ENCODE data around the gene C13orf46. TPM values are rescaled to one million over a fixed set of nuclear protein-coding genes. Genes with fewer than 3 reads are reported as not detected.

Gene C13orf46
- total RNA-seq, 1 experiment from 2014 or later: not detected

DNA sequence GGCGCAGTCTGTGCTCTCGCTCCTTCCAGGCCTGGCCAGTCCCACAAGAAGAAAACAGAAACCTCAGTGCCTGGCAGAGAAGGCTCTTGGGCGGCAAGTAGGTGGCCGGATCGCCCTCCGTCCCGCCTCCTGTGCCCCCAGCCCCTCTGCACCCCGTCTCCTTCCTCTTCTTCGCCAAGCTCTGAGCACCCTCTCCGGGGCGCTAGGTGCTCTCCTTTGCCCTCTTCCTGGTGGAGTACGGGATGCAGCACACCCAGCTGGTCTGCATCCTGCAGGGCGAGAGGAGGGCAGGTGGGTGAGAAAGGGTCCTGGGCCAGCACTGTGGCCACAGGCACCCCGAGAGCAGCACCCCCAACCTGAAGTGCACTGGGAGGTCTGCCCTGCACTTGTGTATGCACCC, 17.3 kb downstream of the C13orf46 start:
- Histone ChIP-seq H3K4me1 (no peaks in the 10 kb centered on the region), H3K9me3 (peaks cover 15% of the 10 kb centered on the region; the same call in 1 of the 2 replicates), H3K36me3 (ENCODE audit: control insufficient read depth, insufficient read depth, low read length) (no peaks in the 10 kb centered on the region), H3K27me3 (replicated peaks; ENCODE audit: control insufficient read depth, insufficient read depth, low read length) (no peaks in the 10 kb centered on the region), H3K4me3 (ENCODE audit: low read depth, low read length) (no peak overlapping the region)
- Mint-ChIP-seq H3K27ac (ENCODE audit: unreplicated experiment) (no peak overlapping the region), H3K27me3 (ENCODE audit: insufficient read depth, unreplicated experiment) (peaks cover 3% of the 10 kb centered on the region), H3K36me3 (ENCODE audit: insufficient read depth, unreplicated experiment) (peaks cover 26% of the 10 kb centered on the region), H3K4me1 (ENCODE audit: low read depth, unreplicated experiment) (no peaks in the 10 kb centered on the region), H3K4me3 (ENCODE audit: unreplicated experiment) (no peak overlapping the region), H3K9me3 (ENCODE audit: unreplicated experiment) (peaks cover 65% of the 10 kb centered on the region)
- BruUV-seq (replicated peaks): no TSS peak
- POLR2A ChIA-PET: no interaction called here
- intact Hi-C loops (cut with micrococcal nuclease; ENCODE audit: unreplicated experiment): no loop called here
- no peak for DNase-seq
- TF ChIP-seq, protein P1, sequence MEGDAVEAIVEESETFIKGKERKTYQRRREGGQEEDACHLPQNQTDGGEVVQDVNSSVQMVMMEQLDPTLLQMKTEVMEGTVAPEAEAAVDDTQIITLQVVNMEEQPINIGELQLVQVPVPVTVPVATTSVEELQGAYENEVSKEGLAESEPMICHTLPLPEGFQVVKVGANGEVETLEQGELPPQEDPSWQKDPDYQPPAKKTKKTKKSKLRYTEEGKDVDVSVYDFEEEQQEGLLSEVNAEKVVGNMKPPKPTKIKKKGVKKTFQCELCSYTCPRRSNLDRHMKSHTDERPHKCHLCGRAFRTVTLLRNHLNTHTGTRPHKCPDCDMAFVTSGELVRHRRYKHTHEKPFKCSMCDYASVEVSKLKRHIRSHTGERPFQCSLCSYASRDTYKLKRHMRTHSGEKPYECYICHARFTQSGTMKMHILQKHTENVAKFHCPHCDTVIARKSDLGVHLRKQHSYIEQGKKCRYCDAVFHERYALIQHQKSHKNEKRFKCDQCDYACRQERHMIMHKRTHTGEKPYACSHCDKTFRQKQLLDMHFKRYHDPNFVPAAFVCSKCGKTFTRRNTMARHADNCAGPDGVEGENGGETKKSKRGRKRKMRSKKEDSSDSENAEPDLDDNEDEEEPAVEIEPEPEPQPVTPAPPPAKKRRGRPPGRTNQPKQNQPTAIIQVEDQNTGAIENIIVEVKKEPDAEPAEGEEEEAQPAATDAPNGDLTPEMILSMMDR (IDR thresholded peaks at IDR 0.05; ENCODE audit: insufficient read depth in 1 of 2, low read depth in 1 of 2, low read length in 1 of 2, severe bottlenecking in 1 of 2, unreplicated experiment in 1 of 2): no peak
- CTCF ChIA-PET: no interaction called here

GRCh38 chr13:113955691-113956090, 18.2 kb downstream of the C13orf46 start:
- no peaks in the 10 kb centered on the region for H3K4me1 Mint-ChIP-seq (ENCODE audit: low read depth, unreplicated experiment)
- peaks cover 15% of the 10 kb centered on the region; the same call in 1 of the 2 replicates for H3K9me3 ChIP-seq

GRCh38 chr13:113955235-113955634, 18.6 kb downstream of the C13orf46 start:
- BruUV-seq (replicated peaks): no TSS peak

More at GRCh38 chr13:113955691-113956090, 18.2 kb downstream of the C13orf46 start:
- H3K27me3 ChIP-seq (replicated peaks; ENCODE audit: control insufficient read depth, insufficient read depth, low read length): no peaks in the 10 kb centered on the region
- peaks cover 61% of the 10 kb centered on the region for H3K9me3 Mint-ChIP-seq (ENCODE audit: unreplicated experiment)
- intact Hi-C loops (cut with micrococcal nuclease; ENCODE audit: unreplicated experiment): no loop called here
- no peak for DNase-seq
- H3K4me1 ChIP-seq: peaks cover 6% of the 10 kb centered on the region; the same call in 1 of the 2 replicates
- H3K36me3 ChIP-seq (ENCODE audit: control insufficient read depth, insufficient read depth, low read length): no peaks in the 10 kb centered on the region
- no peak overlapping the region for H3K4me3 Mint-ChIP-seq (ENCODE audit: unreplicated experiment)
- no peak overlapping the region for H3K4me3 ChIP-seq (ENCODE audit: low read depth, low read length)
- TF ChIP-seq, protein P1 (IDR thresholded peaks at IDR 0.05; ENCODE audit: insufficient read depth in 1 of 2, low read depth in 1 of 2, low read length in 1 of 2, severe bottlenecking in 1 of 2, unreplicated experiment in 1 of 2): no peak
- peaks cover 26% of the 10 kb centered on the region for H3K36me3 Mint-ChIP-seq (ENCODE audit: insufficient read depth, unreplicated experiment)
- no TSS peak for BruUV-seq (replicated peaks)
- H3K27ac Mint-ChIP-seq (ENCODE audit: unreplicated experiment): no peak overlapping the region
- H3K27me3 Mint-ChIP-seq (ENCODE audit: insufficient read depth, unreplicated experiment): peaks cover 3% of the 10 kb centered on the region
- ChIA-PET CTCF (no interaction called here), POLR2A (no interaction called here)

More at GRCh38 chr13:113955235-113955634, 18.6 kb downstream of the C13orf46 start:
- Mint-ChIP-seq H3K4me1 (ENCODE audit: low read depth, unreplicated experiment) (no peaks in the 10 kb centered on the region), H3K4me3 (ENCODE audit: unreplicated experiment) (no peak overlapping the region), H3K9me3 (ENCODE audit: unreplicated experiment) (peaks cover 57% of the 10 kb centered on the region), H3K27ac (ENCODE audit: unreplicated experiment) (no peak overlapping the region), H3K36me3 (ENCODE audit: insufficient read depth, unreplicated experiment) (peaks cover 26% of the 10 kb centered on the region), H3K27me3 (ENCODE audit: insufficient read depth, unreplicated experiment) (peaks cover 3% of the 10 kb centered on the region)
- peaks cover 8% of the 10 kb centered on the region; the same call in 1 of the 2 replicates for H3K4me1 ChIP-seq
- TF ChIP-seq, protein P1 (IDR thresholded peaks at IDR 0.05; ENCODE audit: insufficient read depth in 1 of 2, low read depth in 1 of 2, low read length in 1 of 2, severe bottlenecking in 1 of 2, unreplicated experiment in 1 of 2): no peak
- no peak for DNase-seq
- H3K27me3 ChIP-seq (replicated peaks; ENCODE audit: control insufficient read depth, insufficient read depth, low read length): no peaks in the 10 kb centered on the region
- no peaks in the 10 kb centered on the region for H3K36me3 ChIP-seq (ENCODE audit: control insufficient read depth, insufficient read depth, low read length)
- ChIA-PET POLR2A (no interaction called here), CTCF (no interaction called here)
- H3K9me3 ChIP-seq: peaks cover 15% of the 10 kb centered on the region; the same call in 1 of the 2 replicates
- intact Hi-C loops (cut with micrococcal nuclease; ENCODE audit: unreplicated experiment): no loop called here
- no peak overlapping the region for H3K4me3 ChIP-seq (ENCODE audit: low read depth, low read length)
